ENCODE data around the gene BOD1L1. TPM values are rescaled to one million over a fixed set of nuclear protein-coding genes. Genes with fewer than 3 reads are reported as not detected.

The BOD1L1 gene
- total RNA-seq, 1 experiment from 2014 or later, result 22.0 TPM

GRCh38 chr4:13529128-13529919 is 98.2 kb downstream of the BOD1L1 start:
- no peak overlapping the region for H3K4me3 ChIP-seq (ENCODE audit: low read length)
- TF ChIP-seq EZH2 (IDR thresholded peaks at IDR 0.05; ENCODE audit: low read length, unreplicated experiment), result no peak
- TF ChIP-seq CTCF (conservative IDR thresholded peaks at IDR 0.05; ENCODE audit: low read depth, low read length), result no peak
- no peak for TF ChIP-seq EZH2phosphoT487 (IDR thresholded peaks at IDR 0.05; ENCODE audit: borderline replicate concordance, low read length)
- no peak for DNase-seq
- no peak overlapping the region for H3K9ac ChIP-seq (ENCODE audit: low read length)
- H3K27me3 ChIP-seq (ENCODE audit: low read length), result peaks cover 40% of the 10 kb centered on the region
- H3K4me1 ChIP-seq (ENCODE audit: insufficient read depth, low read length), result no peaks in the 10 kb centered on the region
- intact Hi-C loops (cut with micrococcal nuclease), result no loop called here
- H3K36me3 ChIP-seq (ENCODE audit: low read depth, low read length), result no peaks in the 10 kb centered on the region
- no peaks in the 10 kb centered on the region for H3F3A ChIP-seq (ENCODE audit: low read length, unreplicated experiment)
- no peak overlapping the region for H3K27ac ChIP-seq (ENCODE audit: low read length)
- H4K20me1 ChIP-seq (ENCODE audit: low read length), result no peaks in the 10 kb centered on the region
- BruUV-seq (replicated peaks), result no TSS peak
- POLR2A ChIA-PET (ENCODE audit: unreplicated experiment), result no interaction called here
- CTCF ChIA-PET, result no interaction called here
- H3K9me3 ChIP-seq (ENCODE audit: low read length), result no peaks in the 10 kb centered on the region
- H3K9me2 ChIP-seq (replicated peaks; ENCODE audit: low read length), result no peaks in the 10 kb centered on the region
- no peak for ATAC-seq
- no peak overlapping the region for H2AFZ ChIP-seq (ENCODE audit: low read length)
- H3K4me2 ChIP-seq (ENCODE audit: low read length), result no peak overlapping the region
- H3K79me2 ChIP-seq (ENCODE audit: low read length), result no peaks in the 10 kb centered on the region

- CTCF ChIA-PET, result no interaction called here
- BruUV-seq (replicated peaks), result no TSS peak
These were observed 98.8 kb downstream of the BOD1L1 start for GRCh38 chr4:13528821-13529127.

More at GRCh38 chr4:13528821-13529127, 98.8 kb downstream of the BOD1L1 start:
- no peak overlapping the region for H3K9ac ChIP-seq (ENCODE audit: low read length)
- no peak for ATAC-seq
- H3K36me3 ChIP-seq (ENCODE audit: low read depth, low read length), result no peaks in the 10 kb centered on the region
- H3K9me2 ChIP-seq (replicated peaks; ENCODE audit: low read length), result no peaks in the 10 kb centered on the region
- no peaks in the 10 kb centered on the region for H3K9me3 ChIP-seq (ENCODE audit: low read length)
- intact Hi-C loops (cut with micrococcal nuclease), result no loop called here
- DNase-seq, result no peak
- no peak overlapping the region for H3K27ac ChIP-seq (ENCODE audit: low read length)
- H3F3A ChIP-seq (ENCODE audit: low read length, unreplicated experiment), result no peaks in the 10 kb centered on the region
- no peak overlapping the region for H3K4me2 ChIP-seq (ENCODE audit: low read length)
- peaks cover 39% of the 10 kb centered on the region for H3K27me3 ChIP-seq (ENCODE audit: low read length)
- TF ChIP-seq CTCF (conservative IDR thresholded peaks at IDR 0.05; ENCODE audit: low read depth, low read length) (no peak), EZH2 (IDR thresholded peaks at IDR 0.05; ENCODE audit: low read length, unreplicated experiment) (no peak), EZH2phosphoT487 (IDR thresholded peaks at IDR 0.05; ENCODE audit: borderline replicate concordance, low read length) (no peak)
- no peaks in the 10 kb centered on the region for H3K79me2 ChIP-seq (ENCODE audit: low read length)
- POLR2A ChIA-PET (ENCODE audit: unreplicated experiment), result no interaction called here
- no peak overlapping the region for H2AFZ ChIP-seq (ENCODE audit: low read length)
- no peak overlapping the region for H3K4me3 ChIP-seq (ENCODE audit: low read length)
- no peaks in the 10 kb centered on the region for H4K20me1 ChIP-seq (ENCODE audit: low read length)
- H3K4me1 ChIP-seq (ENCODE audit: insufficient read depth, low read length), result no peaks in the 10 kb centered on the region

All from PC-3 (cell line).